Measurements from ENCODE around the gene MMP17. TPM values are rescaled to one million over a fixed set of nuclear protein-coding genes. Genes with fewer than 3 reads are reported as not detected.

MMP17 gene
- polyA plus RNA-seq, 3 donors: 2.8 to 78.3 (median 3.0) TPM

DNA sequence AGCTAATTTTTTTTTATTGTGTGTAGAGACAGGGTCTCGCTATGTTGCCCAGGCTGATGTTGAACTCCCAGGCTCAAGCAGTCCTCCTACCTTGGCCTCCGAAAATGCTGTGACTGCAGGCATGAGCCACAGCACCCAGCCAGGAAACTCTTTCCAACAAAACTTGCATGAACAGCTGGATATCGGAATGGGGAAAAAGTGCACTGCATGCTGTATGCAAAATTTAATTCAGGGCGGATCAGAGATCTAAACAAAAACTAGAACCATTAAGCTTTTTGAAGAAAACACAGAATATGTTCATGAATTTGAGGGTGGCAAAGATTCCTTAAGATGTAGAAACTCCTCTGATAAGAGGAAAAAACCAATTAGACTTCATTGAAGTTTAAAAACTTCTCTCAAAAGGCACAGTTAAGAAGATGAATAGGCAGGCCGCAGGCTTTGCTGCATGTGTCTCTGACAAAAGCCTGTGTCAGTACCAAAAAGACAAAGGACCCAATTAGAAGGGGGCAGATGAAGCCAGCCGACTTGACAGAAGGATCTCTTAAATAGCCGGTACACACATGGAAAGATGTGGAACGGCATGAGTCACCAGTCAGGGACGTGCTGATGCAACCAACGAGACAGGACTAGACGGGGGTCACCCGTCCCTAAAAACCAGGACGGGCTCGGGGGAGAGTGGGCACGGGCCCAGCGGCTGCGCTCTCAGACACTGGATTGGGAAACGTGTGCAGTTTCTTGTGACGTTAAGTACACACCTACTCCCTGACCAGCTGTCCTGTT is 34.8 kb upstream of the MMP17 start:
- peaks cover 0 to 2% (median 0%) of the 10 kb centered on the region in 3 donors for H3K27me3 Mint-ChIP-seq (ENCODE audit: low read depth in 3 of 3)
- Histone ChIP-seq H3K27me3 (ENCODE audit: control insufficient read depth in 2 of 2, insufficient read depth in 2 of 2, low read length in 2 of 2) (no peaks in the 10 kb centered on the region), H4K20me1 (ENCODE audit: insufficient read depth, low read length) (no peaks in the 10 kb centered on the region), H3K4me3 (replicated peaks in 1 of 3; ENCODE audit: low read depth in 2 of 3, low read length in 3 of 3) (no peak overlapping the region), H2AFZ (ENCODE audit: insufficient read depth, low read depth, low read length, poor library complexity, severe bottlenecking) (no peak overlapping the region), H3K4me2 (replicated peaks; ENCODE audit: extremely low read depth, low read length, poor library complexity, severe bottlenecking) (no peak overlapping the region), H3K9me3 (replicated peaks in 1 of 2; ENCODE audit: control insufficient read depth in 1 of 2, insufficient read depth in 1 of 2, low read length in 2 of 2) (no peaks in the 10 kb centered on the region), H3K36me3 (replicated peaks in 1 of 2; ENCODE audit: control insufficient read depth in 1 of 2, insufficient read depth in 2 of 2, low read length in 2 of 2) (peaks cover 69 to 95% of the 10 kb centered on the region in 2 donors), H3K79me2 (ENCODE audit: insufficient read depth, low read length) (no peaks in the 10 kb centered on the region), H3K4me1 (ENCODE audit: control insufficient read depth in 1 of 2, insufficient read depth in 2 of 2, low read length in 2 of 2) (peaks cover 0 to 2% of the 10 kb centered on the region in 2 donors), H3K27ac (ENCODE audit: low read depth in 1 of 2, low read length in 2 of 2) (no peak overlapping the region), H3K9ac (ENCODE audit: insufficient read depth, low read length, poor library complexity, severe bottlenecking) (no peak overlapping the region)
- H3K36me3 Mint-ChIP-seq: peaks cover 81 to 94% of the 10 kb centered on the region in 2 donors
- intact Hi-C loops (cut with micrococcal nuclease): no loop called here
- peak overlapping the region in 1 of 7 donors; percentile 20 for H3K27ac Mint-ChIP-seq
- TF ChIP-seq, protein P1, sequence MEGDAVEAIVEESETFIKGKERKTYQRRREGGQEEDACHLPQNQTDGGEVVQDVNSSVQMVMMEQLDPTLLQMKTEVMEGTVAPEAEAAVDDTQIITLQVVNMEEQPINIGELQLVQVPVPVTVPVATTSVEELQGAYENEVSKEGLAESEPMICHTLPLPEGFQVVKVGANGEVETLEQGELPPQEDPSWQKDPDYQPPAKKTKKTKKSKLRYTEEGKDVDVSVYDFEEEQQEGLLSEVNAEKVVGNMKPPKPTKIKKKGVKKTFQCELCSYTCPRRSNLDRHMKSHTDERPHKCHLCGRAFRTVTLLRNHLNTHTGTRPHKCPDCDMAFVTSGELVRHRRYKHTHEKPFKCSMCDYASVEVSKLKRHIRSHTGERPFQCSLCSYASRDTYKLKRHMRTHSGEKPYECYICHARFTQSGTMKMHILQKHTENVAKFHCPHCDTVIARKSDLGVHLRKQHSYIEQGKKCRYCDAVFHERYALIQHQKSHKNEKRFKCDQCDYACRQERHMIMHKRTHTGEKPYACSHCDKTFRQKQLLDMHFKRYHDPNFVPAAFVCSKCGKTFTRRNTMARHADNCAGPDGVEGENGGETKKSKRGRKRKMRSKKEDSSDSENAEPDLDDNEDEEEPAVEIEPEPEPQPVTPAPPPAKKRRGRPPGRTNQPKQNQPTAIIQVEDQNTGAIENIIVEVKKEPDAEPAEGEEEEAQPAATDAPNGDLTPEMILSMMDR (IDR thresholded peaks at IDR 0.05): no peak
- H3K9me3 Mint-ChIP-seq: peaks cover 0 to 11% (median 0%) of the 10 kb centered on the region in 7 donors
- DNase-seq: no peak
- H3K4me1 Mint-ChIP-seq: peaks cover 10% of the 10 kb centered on the region
- H3K4me3 Mint-ChIP-seq: no peak overlapping the region
- WGBS (ENCODE audit: insufficient coverage): 92% methylated on average over 17 of the region's 19 CpGs

DNA sequence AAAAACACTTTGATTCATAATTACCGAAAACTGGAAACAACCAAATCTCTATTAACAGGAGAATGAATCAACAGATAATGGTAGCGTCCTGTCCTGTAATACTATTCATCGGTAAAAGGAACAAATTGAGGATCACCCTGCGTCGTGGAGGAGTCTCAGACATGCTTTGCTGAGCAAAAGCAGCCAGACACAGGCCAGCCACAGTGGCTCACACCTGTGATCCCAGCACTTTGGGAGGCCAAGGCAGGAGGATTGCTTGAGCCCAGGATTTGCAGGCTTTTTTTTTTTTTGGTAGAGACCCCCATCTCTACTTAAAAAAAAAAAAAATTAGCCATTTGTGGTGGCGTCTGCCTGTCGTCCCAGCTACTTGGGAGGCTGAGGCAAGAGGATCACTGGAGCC is 34.1 kb upstream of the MMP17 start:
- WGBS (ENCODE audit: insufficient coverage): 90% methylated on average over 6 of the region's 7 CpGs
- Histone ChIP-seq H3K36me3 (replicated peaks in 1 of 2; ENCODE audit: control insufficient read depth in 1 of 2, insufficient read depth in 2 of 2, low read length in 2 of 2) (peaks cover 67 to 94% of the 10 kb centered on the region in 2 donors), H3K9ac (ENCODE audit: insufficient read depth, low read length, poor library complexity, severe bottlenecking) (no peak overlapping the region), H4K20me1 (ENCODE audit: insufficient read depth, low read length) (no peaks in the 10 kb centered on the region), H3K79me2 (ENCODE audit: insufficient read depth, low read length) (no peaks in the 10 kb centered on the region), H3K4me3 (replicated peaks in 1 of 3; ENCODE audit: low read depth in 2 of 3, low read length in 3 of 3) (no peak overlapping the region), H3K4me2 (replicated peaks; ENCODE audit: extremely low read depth, low read length, poor library complexity, severe bottlenecking) (no peak overlapping the region), H3K4me1 (ENCODE audit: control insufficient read depth in 1 of 2, insufficient read depth in 2 of 2, low read length in 2 of 2) (peaks cover 0 to 2% of the 10 kb centered on the region in 2 donors), H3K27me3 (ENCODE audit: control insufficient read depth in 2 of 2, insufficient read depth in 2 of 2, low read length in 2 of 2) (no peaks in the 10 kb centered on the region), H3K9me3 (replicated peaks in 1 of 2; ENCODE audit: control insufficient read depth in 1 of 2, insufficient read depth in 1 of 2, low read length in 2 of 2) (no peaks in the 10 kb centered on the region), H2AFZ (ENCODE audit: insufficient read depth, low read depth, low read length, poor library complexity, severe bottlenecking) (no peak overlapping the region), H3K27ac (ENCODE audit: low read depth in 1 of 2, low read length in 2 of 2) (no peak overlapping the region)
- H3K36me3 Mint-ChIP-seq: peaks cover 80 to 94% of the 10 kb centered on the region in 2 donors
- peaks cover 10% of the 10 kb centered on the region for H3K4me1 Mint-ChIP-seq
- H3K4me3 Mint-ChIP-seq: no peak overlapping the region
- no peak for DNase-seq
- intact Hi-C loops (cut with micrococcal nuclease): no loop called here
- H3K27ac Mint-ChIP-seq: peak overlapping the region in 1 of 7 donors; percentile 53
- H3K9me3 Mint-ChIP-seq: peaks cover 0 to 11% (median 0%) of the 10 kb centered on the region in 7 donors
- H3K27me3 Mint-ChIP-seq (ENCODE audit: low read depth in 3 of 3): peaks cover 0 to 2% (median 0%) of the 10 kb centered on the region in 3 donors
- TF ChIP-seq, protein P1 (IDR thresholded peaks at IDR 0.05): no peak
